CD4-positive, alpha-beta T cell treated with Interleukin-10 for 1 hour (primary cell): ENCODE results near the gene ZIC4.

Source experiments
- DNase-seq: peaks from one replicate; pipeline ENCODE4 v3.0.0-alpha.2; 2020

Gene ZIC4

GRCh38 chr3:147404000-147404799 lies 2.1 kb downstream of the ZIC4 start:
- no peak for DNase-seq

DNA sequence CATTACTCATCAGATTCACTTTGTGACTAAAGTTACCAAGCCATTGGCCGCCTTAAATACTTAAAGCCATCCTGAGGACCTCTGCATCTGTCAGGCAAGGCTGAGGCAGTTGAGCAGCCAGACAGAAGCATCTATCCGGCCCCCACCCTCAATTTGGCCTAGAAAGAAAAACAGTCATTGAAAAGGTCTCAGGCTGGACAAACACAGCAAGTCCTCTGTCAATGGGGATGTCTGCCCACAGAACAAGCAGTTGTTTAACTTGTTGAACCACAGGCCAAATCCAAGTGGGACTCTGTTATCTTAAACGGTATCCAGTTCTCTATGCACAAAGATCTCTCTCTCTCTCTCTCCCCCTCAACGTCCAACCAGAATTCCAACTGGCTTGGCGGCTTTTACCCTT lies 2.8 kb downstream of the ZIC4 start:
- DNase-seq: no peak

- no peak for DNase-seq
Observed at GRCh38 chr3:147402159-147402558, 4.2 kb downstream of the ZIC4 start.

- no peak for DNase-seq
Observed at GRCh38 chr3:147401421-147401820, 4.9 kb downstream of the ZIC4 start.

DNA sequence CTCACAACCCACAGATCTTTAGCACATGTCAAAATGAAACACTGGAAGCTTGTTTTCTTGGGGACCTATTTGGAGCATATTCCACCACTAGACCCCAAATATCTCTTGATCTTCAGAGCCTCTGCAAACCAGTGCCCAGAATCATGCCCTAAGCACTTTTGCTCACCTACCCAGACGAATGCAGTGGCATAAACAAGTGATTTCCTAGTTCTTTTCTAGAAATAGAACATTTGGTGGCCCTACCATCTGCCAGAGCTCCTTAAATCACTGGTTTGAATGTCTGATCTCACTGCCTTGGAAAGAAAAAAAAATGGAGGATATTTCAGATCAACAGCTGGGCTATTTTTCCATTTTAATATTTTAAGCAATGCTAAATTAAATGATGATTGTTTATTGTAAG lies 5.3 kb downstream of the ZIC4 start:
- no peak for DNase-seq

DNA sequence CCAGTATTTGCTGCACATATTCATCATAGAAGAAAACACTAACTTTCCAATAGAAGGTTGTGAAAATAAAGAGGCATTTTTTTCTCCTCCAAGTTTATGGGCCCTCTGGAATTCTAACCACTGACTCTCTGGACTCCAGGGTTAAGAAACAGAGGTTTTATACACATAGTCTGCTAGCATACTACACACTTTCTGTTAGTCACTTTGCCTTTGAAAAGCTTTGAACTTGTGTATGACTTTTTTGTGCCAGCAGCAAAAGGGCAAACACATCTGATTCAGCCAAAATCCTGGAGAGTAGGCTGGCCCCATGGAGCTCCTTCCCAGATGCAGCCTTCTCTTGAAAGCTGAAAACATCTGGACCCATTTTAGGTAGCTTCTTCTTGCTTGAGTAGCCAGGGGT lies 6.2 kb downstream of the ZIC4 start:
- no peak for DNase-seq

DNA sequence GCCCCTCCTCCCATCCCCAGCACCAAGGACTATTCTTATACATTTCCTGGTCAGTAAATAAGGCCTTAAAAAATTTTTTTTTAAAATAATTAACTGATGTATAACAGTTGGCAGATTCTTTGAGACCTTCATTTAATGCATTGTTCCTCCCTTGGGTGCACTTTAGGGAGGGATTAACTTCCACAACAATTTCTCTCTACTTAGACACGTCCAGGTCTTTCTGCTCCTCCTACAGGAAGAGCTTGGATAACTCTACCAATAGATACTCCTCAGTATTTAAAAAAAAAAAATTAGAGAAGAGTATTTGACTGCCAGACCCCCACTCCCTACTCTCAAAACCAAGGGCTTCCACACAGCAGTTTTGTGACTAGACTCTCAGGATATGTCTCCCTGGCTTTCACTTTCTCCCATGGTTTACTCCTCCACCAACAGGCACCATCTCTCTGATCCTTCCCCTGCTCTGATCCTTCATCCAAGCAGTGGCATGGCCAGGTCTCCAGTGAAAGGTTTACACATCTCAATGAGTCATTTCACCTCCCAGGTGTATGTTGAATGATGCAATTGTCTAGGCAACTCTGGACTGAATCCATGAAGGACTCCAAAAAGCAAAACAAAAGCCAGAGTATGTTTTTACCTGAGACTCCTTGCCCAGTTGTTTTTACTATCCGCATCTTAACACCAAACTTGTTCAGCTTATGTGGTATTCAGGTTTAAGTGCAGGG lies 7.4 kb downstream of the ZIC4 start:
- no peak for DNase-seq

GRCh38 chr3:147397875-147398812 lies 8.2 kb downstream of the ZIC4 start:
- no peak for DNase-seq

DNA sequence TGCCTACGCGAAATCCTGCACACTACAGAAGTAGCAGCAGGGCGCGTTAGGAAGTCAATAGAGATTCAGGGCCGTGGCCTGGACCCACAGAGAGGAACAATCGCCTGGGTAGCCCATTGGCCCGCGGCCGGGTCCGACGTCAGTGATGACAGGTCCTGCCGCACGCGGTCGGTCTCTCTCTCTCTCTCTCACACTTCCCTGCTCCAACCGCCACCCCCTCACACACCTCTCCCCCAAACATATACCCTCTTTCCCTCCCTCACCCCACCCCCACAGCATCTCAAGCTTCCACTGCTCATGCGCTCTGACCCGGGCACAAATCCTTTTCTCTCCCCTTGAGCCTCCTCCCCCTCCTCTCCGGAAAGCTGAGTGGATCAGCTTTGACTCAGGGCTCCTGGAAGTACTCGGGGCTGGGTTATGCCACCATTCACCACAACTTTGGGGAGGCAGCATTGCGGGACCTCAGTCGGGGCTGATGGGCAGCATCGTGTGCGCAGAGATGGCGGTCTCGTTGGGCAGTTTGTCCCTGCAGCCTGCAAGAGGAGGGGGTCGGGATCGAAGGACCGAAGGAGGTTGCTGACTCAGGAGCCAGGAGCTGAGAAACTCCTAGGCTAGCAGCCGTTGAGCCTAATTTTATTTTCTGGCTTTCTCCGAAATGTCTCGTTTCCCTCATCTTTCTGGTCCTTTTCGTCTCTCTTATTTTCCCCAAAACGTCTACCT lies 9.0 kb downstream of the ZIC4 start:
- no peak for DNase-seq

GRCh38 chr3:147396712-147397046 lies 9.7 kb downstream of the ZIC4 start:
- DNase-seq: no peak

DNA sequence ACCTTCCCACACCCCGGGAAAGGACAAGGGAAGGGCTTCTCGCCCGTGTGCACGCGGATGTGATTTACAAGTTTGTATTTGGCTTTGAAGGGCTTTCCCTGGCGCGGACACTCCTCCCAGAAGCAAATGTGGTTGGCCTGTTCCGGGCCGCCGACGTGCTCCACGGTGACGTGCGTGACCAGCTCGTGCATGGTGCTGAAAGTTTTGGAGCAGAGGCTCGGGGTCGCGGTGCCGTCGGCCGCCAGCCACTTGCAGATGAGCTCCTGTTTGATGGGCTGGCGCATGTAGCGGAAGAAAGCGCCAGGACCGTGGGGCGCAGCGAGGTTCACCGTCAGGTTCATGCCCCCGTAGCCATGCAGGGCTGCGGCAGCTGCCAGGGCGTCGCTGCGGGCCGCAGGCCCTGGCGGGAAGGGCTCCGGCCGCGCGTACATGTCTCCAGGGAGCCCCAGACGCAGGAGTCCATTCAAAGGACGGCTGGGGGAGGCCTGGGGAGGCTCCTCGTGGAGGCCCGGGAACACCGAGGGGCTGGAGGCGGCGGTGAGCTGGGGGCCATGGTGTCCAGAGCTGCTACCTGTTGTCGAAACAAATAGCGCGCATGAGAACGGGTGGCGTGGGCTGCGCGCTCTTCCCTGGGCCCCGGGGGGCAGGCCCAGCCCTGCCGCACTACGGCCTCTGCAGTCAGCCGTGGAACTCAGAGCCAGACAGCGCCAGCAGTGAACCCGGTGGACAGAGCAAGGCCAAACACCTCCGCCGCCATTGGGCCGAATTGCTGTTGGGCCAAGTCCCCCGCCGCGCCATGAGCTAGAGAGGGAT lies 10.2 kb downstream of the ZIC4 start:
- no peak for DNase-seq

DNA sequence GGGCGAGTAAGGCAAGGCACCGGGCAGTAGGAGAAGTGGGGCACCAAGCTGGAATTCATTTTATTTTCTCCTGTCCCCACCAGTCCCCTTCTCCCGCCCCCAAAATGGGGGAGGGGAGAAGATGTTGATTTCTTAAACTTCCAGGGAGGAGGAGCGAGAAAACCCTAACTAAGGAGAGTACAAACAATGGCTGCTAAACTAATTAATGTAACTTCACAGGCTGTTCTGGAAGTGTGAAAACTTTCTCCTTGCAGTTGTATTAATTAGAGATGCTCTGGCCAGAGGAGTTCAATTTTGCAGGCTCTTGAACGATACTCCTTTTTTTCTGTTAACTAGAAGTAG lies 11.5 kb downstream of the ZIC4 start:
- no peak for DNase-seq

DNA sequence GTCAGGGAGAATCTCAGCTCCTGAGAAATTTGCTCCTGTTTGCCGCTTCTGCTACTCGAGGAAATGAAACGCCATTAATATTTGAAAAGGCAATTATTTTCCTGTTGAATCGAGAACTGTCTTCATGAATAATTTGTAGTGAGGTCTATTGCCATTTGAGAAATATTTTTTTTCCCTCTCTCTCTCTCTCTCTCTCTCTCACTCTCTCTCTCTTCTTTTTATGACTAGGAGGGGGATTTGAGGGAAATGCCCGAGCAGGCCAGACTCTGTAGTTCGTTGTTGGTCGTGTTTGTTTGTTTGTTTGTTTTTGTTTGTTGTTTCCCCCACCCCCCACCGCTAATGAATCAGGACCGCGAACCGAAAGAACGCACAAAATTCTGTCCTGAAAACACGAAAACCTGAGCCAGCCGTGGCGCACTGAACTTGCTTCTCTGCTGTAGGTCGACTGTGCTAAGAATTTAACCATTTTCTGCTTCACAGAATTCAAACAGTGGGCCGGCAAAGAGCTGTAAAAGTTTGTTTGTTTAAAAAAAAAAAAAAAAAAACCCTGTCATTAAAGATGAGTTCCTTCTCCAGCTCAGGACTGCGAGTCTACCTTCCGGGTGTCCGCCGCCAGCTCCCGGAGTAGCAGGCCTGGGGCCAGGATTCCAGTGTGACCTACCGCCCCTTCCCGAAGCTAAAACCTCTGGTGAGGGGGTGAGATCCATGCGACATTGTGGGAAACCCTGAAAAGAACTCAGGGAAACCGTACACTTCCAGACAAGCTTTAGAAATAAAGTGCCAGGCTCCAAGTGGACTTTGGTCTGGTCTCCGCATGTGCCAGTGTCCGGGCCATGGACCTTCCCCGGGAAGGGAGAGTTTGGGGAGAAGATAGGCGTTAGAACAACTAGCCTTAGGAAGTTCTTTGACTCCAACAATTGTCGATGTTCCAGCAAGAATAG lies 12.1 kb downstream of the ZIC4 start:
- DNase-seq: no peak

GRCh38 chr3:147393261-147393942 lies 12.9 kb downstream of the ZIC4 start:
- no peak for DNase-seq

DNA sequence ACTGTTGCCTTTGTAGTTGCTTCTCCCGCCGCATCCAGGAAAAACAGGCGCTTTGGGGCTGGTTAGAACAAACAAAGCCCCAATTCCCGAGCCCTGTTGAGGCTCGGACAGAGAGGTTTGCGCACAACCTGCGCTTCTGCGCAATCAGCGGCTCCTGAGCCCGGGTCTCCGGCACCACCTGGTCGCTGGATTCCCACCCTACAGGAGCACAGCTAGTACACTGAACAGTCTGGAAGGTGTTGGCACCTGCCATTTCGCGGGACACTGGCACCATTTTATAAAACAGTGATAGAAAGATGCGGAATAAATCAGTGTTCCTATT lies 13.8 kb downstream of the ZIC4 start:
- no peak for DNase-seq

GRCh38 chr3:147391781-147392624 lies 14.3 kb downstream of the ZIC4 start:
- DNase-seq: no peak

- DNase-seq: no peak
Observed at GRCh38 chr3:147390589-147391569, 15.5 kb downstream of the ZIC4 start.

DNA sequence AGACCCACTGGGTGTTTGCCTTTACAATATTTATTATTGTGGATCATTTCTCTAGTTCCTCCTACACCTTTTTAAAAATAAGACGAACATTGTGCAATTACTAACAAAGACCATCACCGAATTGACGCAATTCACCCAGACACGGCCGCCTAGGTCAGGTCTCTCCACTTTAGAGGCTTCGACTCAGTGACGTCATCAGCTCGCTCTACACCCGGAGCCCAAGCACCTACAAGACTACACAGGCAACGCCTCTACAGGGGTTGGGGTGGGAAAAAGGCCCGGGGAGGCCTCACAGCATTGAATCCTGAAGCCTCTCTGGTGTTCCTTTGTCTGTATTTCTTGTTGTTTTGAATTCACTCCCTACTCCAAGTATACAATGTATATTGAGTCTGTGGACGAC lies 16.6 kb downstream of the ZIC4 start:
- DNase-seq: no peak
